ENCODE measurements around the gene GRIA1. TPM values are rescaled to one million over a fixed set of nuclear protein-coding genes. Genes with fewer than 3 reads are reported as not detected.

GRIA1 gene
- total and polyA plus RNA-seq, 2 of the 13 experiments (the other 11 are each of a cell fraction or from before 2014, with no cell fraction given): not detected

DNA sequence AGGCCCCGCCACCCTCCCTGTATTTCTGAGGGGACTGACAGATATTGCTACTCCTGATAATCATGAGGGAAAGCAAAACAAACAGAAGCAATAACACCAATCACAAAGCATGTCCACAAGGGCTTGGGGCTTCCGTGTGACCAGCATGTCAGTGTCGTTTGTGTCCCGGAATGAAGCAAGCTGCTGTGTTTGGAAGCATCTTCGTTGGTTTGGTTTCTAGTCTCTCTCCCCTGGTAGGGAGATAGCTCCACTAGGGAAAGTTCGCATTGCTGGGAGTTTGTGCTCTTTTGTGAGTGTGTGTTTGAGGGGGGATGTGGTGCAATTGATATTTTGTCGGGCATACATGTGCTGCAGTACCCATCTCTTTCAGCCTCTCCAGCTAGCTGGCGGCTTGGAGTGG lies 1.4 kb downstream of the GRIA1 start:
- Histone ChIP-seq H4K20me1 (ENCODE audit: insufficient read depth, low read length) (no peaks in the 10 kb centered on the region), H2AFZ (ENCODE audit: low read length) (no peak overlapping the region), H3K9me3 (ENCODE audit: low read length) (no peaks in the 10 kb centered on the region), H3K36me3 (replicated peaks in 1 of 2; ENCODE audit: control insufficient read depth in 1 of 2, insufficient read depth in 2 of 2, low read length in 2 of 2) (no peaks in the 10 kb centered on the region), H3K27ac (ENCODE audit: extremely low read length, insufficient read depth, low read length) (no peak overlapping the region), H3K79me2 (ENCODE audit: insufficient read depth, low read length) (no peaks in the 10 kb centered on the region), H3K27me3 (ENCODE audit: control insufficient read depth in 1 of 2, insufficient read depth in 2 of 2, low read length in 2 of 2) (peaks cover 0 to 20% of the 10 kb centered on the region in 2 experiments; a peak in 4 of 5 replicates), H3K9ac (ENCODE audit: insufficient read depth, low read depth, low read length) (no peak overlapping the region), H3K4me3 (replicated peaks in 1 of 3; ENCODE audit: insufficient read depth in 1 of 3, low read depth in 2 of 3, low read length in 3 of 3) (no peak overlapping the region), H3K4me2 (ENCODE audit: low read depth, low read length) (no peak overlapping the region), H3K4me1 (ENCODE audit: insufficient read depth, low read length) (no peaks in the 10 kb centered on the region)
- ChIA-PET POLR2A (no interaction called here), CTCF (ENCODE audit: low intra/inter-chr PET ratio, low total read pairs) (no interaction called here)
- in situ Hi-C loops (cut with HindIII; ENCODE audit: extremely low pct_ligation_motif_present, low pct_unique_long_range_greater_than_20kb) (no loop called here), intact Hi-C loops (cut with micrococcal nuclease; ENCODE audit: unreplicated experiment) (no loop called here)
- DNase-seq (ENCODE audit: low spot score): no peak
- no TSS peak for BruUV-seq (replicated peaks)
- no peak for ATAC-seq
- TF ChIP-seq, protein P1, sequence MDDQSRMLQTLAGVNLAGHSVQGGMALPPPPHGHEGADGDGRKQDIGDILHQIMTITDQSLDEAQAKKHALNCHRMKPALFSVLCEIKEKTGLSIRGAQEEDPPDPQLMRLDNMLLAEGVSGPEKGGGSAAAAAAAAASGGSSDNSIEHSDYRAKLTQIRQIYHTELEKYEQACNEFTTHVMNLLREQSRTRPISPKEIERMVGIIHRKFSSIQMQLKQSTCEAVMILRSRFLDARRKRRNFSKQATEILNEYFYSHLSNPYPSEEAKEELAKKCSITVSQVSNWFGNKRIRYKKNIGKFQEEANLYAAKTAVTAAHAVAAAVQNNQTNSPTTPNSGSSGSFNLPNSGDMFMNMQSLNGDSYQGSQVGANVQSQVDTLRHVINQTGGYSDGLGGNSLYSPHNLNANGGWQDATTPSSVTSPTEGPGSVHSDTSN (CRISPR knock-in tag; IDR thresholded peaks at IDR 0.05; ENCODE audit: borderline replicate concordance): no peak
- TF ChIP-seq MIER3 (CRISPR knock-in tag; IDR thresholded peaks at IDR 0.05; ENCODE audit: borderline replicate concordance) (no peak), ZNF30 (CRISPR knock-in tag; IDR thresholded peaks at IDR 0.05) (no peak), ZNF780A (CRISPR knock-in tag; IDR thresholded peaks at IDR 0.05) (no peak), ARNT2 (CRISPR knock-in tag; IDR thresholded peaks at IDR 0.05; ENCODE audit: low read depth) (no peak), THAP11 (CRISPR knock-in tag; IDR thresholded peaks at IDR 0.05) (no peak), ETV5 (CRISPR knock-in tag; IDR thresholded peaks at IDR 0.05; ENCODE audit: borderline replicate concordance) (no peak), ZSCAN31 (CRISPR knock-in tag; IDR thresholded peaks at IDR 0.05; ENCODE audit: low read depth) (no peak), JUND (CRISPR knock-in tag; IDR thresholded peaks at IDR 0.05) (no peak)
- TF ChIP-seq, protein P2, sequence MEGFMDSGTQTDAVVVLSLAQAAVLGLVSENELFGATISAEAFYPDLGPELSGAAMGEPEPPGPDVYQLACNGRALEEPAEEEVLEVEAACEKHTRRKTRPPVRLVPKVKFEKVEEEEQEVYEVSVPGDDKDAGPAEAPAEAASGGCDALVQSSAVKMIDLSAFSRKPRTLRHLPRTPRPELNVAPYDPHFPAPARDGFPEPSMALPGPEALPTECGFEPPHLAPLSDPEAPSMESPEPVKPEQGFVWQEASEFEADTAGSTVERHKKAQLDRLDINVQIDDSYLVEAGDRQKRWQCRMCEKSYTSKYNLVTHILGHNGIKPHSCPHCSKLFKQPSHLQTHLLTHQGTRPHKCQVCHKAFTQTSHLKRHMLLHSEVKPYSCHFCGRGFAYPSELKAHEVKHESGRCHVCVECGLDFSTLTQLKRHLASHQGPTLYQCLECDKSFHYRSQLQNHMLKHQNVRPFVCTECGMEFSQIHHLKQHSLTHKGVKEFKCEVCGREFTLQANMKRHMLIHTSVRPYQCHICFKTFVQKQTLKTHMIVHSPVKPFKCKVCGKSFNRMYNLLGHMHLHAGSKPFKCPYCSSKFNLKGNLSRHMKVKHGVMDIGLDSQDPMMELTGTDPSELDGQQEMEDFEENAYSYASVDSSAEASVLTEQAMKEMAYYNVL (CRISPR knock-in tag; IDR thresholded peaks at IDR 0.05; ENCODE audit: borderline replicate concordance): no peak
- TF ChIP-seq, protein P3, sequence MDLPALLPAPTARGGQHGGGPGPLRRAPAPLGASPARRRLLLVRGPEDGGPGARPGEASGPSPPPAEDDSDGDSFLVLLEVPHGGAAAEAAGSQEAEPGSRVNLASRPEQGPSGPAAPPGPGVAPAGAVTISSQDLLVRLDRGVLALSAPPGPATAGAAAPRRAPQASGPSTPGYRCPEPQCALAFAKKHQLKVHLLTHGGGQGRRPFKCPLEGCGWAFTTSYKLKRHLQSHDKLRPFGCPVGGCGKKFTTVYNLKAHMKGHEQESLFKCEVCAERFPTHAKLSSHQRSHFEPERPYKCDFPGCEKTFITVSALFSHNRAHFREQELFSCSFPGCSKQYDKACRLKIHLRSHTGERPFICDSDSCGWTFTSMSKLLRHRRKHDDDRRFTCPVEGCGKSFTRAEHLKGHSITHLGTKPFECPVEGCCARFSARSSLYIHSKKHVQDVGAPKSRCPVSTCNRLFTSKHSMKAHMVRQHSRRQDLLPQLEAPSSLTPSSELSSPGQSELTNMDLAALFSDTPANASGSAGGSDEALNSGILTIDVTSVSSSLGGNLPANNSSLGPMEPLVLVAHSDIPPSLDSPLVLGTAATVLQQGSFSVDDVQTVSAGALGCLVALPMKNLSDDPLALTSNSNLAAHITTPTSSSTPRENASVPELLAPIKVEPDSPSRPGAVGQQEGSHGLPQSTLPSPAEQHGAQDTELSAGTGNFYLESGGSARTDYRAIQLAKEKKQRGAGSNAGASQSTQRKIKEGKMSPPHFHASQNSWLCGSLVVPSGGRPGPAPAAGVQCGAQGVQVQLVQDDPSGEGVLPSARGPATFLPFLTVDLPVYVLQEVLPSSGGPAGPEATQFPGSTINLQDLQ (CRISPR knock-in tag; IDR thresholded peaks at IDR 0.05): no peak
- FAIRE-seq: no peak
- WGBS (ENCODE audit: low lambda C conversion rate): 0% methylated on average over 2 of the region's 8 CpGs
